ENCODE results near the gene FXYD7.
A peak's percentile ranks its signal among the peaks of the same experiment; 100 is the strongest.
"Not testable (repeated sequence)": the region's sequence is repeated elsewhere in the genome, so short reads cannot be mapped to it uniquely, and the experiment has no call there.

Gene FXYD7

GRCh38 chr19:35125270-35125717 lies 17.8 kb upstream of the FXYD7 start:
- in situ Hi-C loops (cut with HindIII; ENCODE audit: low pct_unique_long_range_greater_than_20kb, low sequenced_read_pairs), result no loop called here
- TF ChIP-seq JUND (IDR thresholded peaks at IDR 0.05; ENCODE audit: low read depth), result no peak

GRCh38 chr19:35125749-35126623 lies 17.1 kb upstream of the FXYD7 start:
- in situ Hi-C loops (cut with HindIII; ENCODE audit: low pct_unique_long_range_greater_than_20kb, low sequenced_read_pairs), result no loop called here
- no peak for DNase-seq (ENCODE audit: low read depth in 1 of 2, low spot score in 1 of 2)
- no peak for TF ChIP-seq JUND (IDR thresholded peaks at IDR 0.05; ENCODE audit: low read depth)

More at GRCh38 chr19:35125270-35125717, 17.8 kb upstream of the FXYD7 start:
- no peak for DNase-seq (ENCODE audit: low read depth in 1 of 2, low spot score in 1 of 2)

DNA sequence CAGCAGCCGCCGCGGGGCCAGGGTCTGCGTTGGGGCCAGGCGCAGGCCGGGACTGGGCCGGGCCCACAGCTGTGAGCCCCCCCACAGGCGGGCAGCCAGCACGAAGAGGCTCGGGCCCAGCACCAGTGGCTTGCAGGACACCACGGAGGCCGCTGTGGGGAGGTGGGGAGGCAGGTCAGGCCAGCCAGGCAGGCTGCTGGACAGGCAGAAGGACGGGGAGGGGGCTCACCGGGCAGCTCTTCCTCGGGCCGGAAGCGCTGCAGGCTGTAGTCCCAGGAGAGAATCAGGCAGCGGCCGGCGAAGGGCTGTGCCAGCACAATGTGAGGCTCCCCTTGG lies 16.5 kb upstream of the FXYD7 start:
- no peak for DNase-seq (ENCODE audit: low read depth in 1 of 2, low spot score in 1 of 2)
- TF ChIP-seq JUND (IDR thresholded peaks at IDR 0.05; ENCODE audit: low read depth), result no peak
- in situ Hi-C loops (cut with HindIII; ENCODE audit: low pct_unique_long_range_greater_than_20kb, low sequenced_read_pairs), result no loop called here

- no peak for DNase-seq (ENCODE audit: low read depth in 1 of 2, low spot score in 1 of 2)
- in situ Hi-C loops (cut with HindIII; ENCODE audit: low pct_unique_long_range_greater_than_20kb, low sequenced_read_pairs), result no loop called here
- no peak for TF ChIP-seq JUND (IDR thresholded peaks at IDR 0.05; ENCODE audit: low read depth)
Measured at GRCh38 chr19:35127871-35128270, 15.2 kb upstream of the FXYD7 start.

GRCh38 chr19:35128398-35129057 lies 14.5 kb upstream of the FXYD7 start:
- no peak for DNase-seq (ENCODE audit: low read depth in 1 of 2, low spot score in 1 of 2)
- in situ Hi-C loops (cut with HindIII; ENCODE audit: low pct_unique_long_range_greater_than_20kb, low sequenced_read_pairs), result no loop called here
- no peak for TF ChIP-seq JUND (IDR thresholded peaks at IDR 0.05; ENCODE audit: low read depth)

- in situ Hi-C loops (cut with HindIII; ENCODE audit: low pct_unique_long_range_greater_than_20kb, low sequenced_read_pairs); DNase-seq (ENCODE audit: low read depth in 1 of 2, low spot score in 1 of 2): not testable (repeated sequence)
Measured at GRCh38 chr19:35129724-35130274, 13.3 kb upstream of the FXYD7 start.

DNA sequence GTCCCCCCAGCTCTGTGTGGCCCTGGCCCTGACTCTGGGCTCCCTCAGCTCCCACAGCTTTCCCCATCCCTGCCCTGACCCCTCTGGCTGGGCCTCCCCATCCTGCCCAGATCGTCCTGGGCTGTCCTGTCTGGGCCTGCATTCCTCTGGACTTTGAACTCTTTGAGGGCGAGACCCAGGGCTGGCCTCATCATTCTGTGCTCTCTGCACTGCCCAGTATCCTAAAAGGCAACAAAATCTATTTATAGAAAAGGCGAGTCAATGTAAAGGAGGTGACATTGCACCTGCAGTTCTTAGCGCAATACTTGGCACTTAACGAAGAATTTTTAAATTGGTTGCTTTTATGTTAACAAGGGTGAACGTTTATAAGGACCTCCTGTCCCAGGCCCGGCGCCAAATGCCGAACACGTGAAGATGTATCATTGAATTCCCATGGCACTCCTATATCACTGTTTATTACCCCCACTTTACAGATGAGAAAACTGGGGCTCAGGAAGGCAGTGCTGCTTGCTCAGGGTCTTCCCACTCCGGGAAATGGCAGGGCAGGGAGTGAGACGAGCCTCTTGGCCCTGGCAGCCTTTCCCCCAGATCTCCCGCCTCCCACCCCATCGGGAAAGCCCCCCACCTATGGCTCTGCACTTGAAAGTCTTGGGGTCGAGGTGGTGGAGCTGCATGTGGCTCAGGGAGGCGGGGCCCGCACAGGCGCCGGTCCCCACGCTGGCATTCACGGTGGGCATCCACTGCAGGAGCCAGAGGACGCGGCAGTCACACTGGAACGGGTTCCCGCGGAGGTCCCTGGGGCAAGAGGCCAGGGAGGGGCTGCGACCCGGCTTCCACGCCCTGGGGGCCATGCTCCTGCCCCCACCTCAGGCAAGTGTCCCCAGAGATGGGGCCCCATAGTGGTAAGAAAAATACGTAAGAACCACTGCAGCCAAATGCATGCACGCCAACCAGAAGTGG lies 12.0 kb upstream of the FXYD7 start:
- DNase-seq (ENCODE audit: low read depth in 1 of 2, low spot score in 1 of 2), result no peak
- in situ Hi-C loops (cut with HindIII; ENCODE audit: low pct_unique_long_range_greater_than_20kb, low sequenced_read_pairs), result no loop called here
- TF ChIP-seq JUND (IDR thresholded peaks at IDR 0.05; ENCODE audit: low read depth), result no peak

DNA sequence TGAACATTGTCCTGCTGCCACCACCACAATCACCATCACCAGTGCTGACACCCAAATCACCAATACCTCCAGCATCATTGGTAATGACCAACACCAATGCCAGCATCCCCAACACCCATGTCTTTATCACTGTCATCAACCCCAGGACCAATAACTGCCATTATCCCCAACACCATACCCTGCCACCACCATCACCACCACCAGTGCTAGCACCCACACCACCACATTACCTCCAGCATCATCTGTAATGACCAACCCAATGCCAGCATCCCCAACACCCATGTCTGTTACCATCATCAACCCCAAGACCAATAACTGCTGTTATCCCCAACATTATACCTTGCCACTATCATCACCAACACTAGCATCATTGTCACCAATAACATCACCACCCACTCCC lies 10.8 kb upstream of the FXYD7 start:
- in situ Hi-C loops (cut with HindIII; ENCODE audit: low pct_unique_long_range_greater_than_20kb, low sequenced_read_pairs), result no loop called here
- no peak for DNase-seq (ENCODE audit: low read depth in 1 of 2, low spot score in 1 of 2)
- no peak for TF ChIP-seq JUND (IDR thresholded peaks at IDR 0.05; ENCODE audit: low read depth)

- in situ Hi-C loops (cut with HindIII; ENCODE audit: low pct_unique_long_range_greater_than_20kb, low sequenced_read_pairs), result no loop called here
- no peak for DNase-seq (ENCODE audit: low read depth in 1 of 2, low spot score in 1 of 2)
- no peak for TF ChIP-seq JUND (IDR thresholded peaks at IDR 0.05; ENCODE audit: low read depth)
Measured at GRCh38 chr19:35133826-35134225, 9.2 kb upstream of the FXYD7 start.

GRCh38 chr19:35134601-35135242 lies 8.3 kb upstream of the FXYD7 start, which contains the start of gene LGI4:
Gene LGI4, minus strand, starts transcription at chr19:35135059. Its CDS starts 379 bp downstream, at chr19:35134680.
- in situ Hi-C loops (cut with HindIII; ENCODE audit: low pct_unique_long_range_greater_than_20kb, low sequenced_read_pairs), result no loop called here
- no peak for TF ChIP-seq JUND (IDR thresholded peaks at IDR 0.05; ENCODE audit: low read depth)
- DNase-seq (ENCODE audit: low read depth in 1 of 2, low spot score in 1 of 2), result no peak

GRCh38 chr19:35135389-35135909 lies 7.6 kb upstream of the FXYD7 start:
- DNase-seq (ENCODE audit: low read depth in 1 of 2, low spot score in 1 of 2), result peak; percentile 70 to 82
- no peak for TF ChIP-seq JUND (IDR thresholded peaks at IDR 0.05; ENCODE audit: low read depth)
- in situ Hi-C loops (cut with HindIII; ENCODE audit: low pct_unique_long_range_greater_than_20kb, low sequenced_read_pairs), result no loop called here
